ENCODE data around the gene ALX4. TPM values are rescaled to one million over a fixed set of nuclear protein-coding genes. Genes with fewer than 3 reads are reported as not detected.

ALX4 gene
- total RNA-seq, 4 donors from 2014 or later = under 0.01 to 0.52 (median 0.06) TPM

GRCh38 chr11:44356351-44356750 is 46.4 kb upstream of the ALX4 start:
- Histone ChIP-seq H3K4me3 (no peak overlapping the region), H3K27ac (replicated peaks in 1 of 4) (no peak overlapping the region), H3K27me3 (peaks cover 0 to 29% (median 0%) of the 10 kb centered on the region in 4 donors), H3K4me1 (no peaks in the 10 kb centered on the region), H3K36me3 (no peaks in the 10 kb centered on the region), H3K9me3 (no peaks in the 10 kb centered on the region)
- WGBS = 67% methylated on average over 3 of the region's 5 CpGs
- intact Hi-C loops (cut with DNase I) = no loop called here
- TF ChIP-seq EP300 (IDR thresholded peaks at IDR 0.05) (no peak), POLR2A (IDR thresholded peaks at IDR 0.05; ENCODE audit: low read depth) (no peak), POLR2AphosphoS5 (IDR thresholded peaks at IDR 0.05) (no peak)
- TF ChIP-seq, protein P1, sequence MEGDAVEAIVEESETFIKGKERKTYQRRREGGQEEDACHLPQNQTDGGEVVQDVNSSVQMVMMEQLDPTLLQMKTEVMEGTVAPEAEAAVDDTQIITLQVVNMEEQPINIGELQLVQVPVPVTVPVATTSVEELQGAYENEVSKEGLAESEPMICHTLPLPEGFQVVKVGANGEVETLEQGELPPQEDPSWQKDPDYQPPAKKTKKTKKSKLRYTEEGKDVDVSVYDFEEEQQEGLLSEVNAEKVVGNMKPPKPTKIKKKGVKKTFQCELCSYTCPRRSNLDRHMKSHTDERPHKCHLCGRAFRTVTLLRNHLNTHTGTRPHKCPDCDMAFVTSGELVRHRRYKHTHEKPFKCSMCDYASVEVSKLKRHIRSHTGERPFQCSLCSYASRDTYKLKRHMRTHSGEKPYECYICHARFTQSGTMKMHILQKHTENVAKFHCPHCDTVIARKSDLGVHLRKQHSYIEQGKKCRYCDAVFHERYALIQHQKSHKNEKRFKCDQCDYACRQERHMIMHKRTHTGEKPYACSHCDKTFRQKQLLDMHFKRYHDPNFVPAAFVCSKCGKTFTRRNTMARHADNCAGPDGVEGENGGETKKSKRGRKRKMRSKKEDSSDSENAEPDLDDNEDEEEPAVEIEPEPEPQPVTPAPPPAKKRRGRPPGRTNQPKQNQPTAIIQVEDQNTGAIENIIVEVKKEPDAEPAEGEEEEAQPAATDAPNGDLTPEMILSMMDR (IDR thresholded peaks at IDR 0.05) = no peak
- no peak for DNase-seq (ENCODE audit: extremely low spot score)

- WGBS = 71% methylated on average over 7 of the region's 7 CpGs
- TF ChIP-seq POLR2A (IDR thresholded peaks at IDR 0.05; ENCODE audit: low read depth) (no peak), POLR2AphosphoS5 (IDR thresholded peaks at IDR 0.05) (no peak), EP300 (IDR thresholded peaks at IDR 0.05) (no peak)
- TF ChIP-seq, protein P1 (IDR thresholded peaks at IDR 0.05) = no peak
- no peak for DNase-seq (ENCODE audit: extremely low spot score)
- Histone ChIP-seq H3K4me3 (no peak overlapping the region), H3K36me3 (no peaks in the 10 kb centered on the region), H3K27ac (replicated peaks in 1 of 4) (no peak overlapping the region), H3K4me1 (no peaks in the 10 kb centered on the region), H3K9me3 (no peaks in the 10 kb centered on the region), H3K27me3 (peaks cover 0 to 19% (median 0%) of the 10 kb centered on the region in 4 donors)
- intact Hi-C loops (cut with DNase I) = no loop called here
Observed at GRCh38 chr11:44351898-44352498, 42.1 kb upstream of the ALX4 start.

GRCh38 chr11:44351006-44351660 is 41.2 kb upstream of the ALX4 start:
- WGBS = 76% methylated on average over 9 of the region's 9 CpGs
- H3K4me1 ChIP-seq = no peaks in the 10 kb centered on the region
- intact Hi-C loops (cut with DNase I) = no loop called here

GRCh38 chr11:44349328-44349727 is 39.4 kb upstream of the ALX4 start:
- 56% methylated on average over 3 of the region's 3 CpGs for WGBS
- no peaks in the 10 kb centered on the region for H3K36me3 ChIP-seq
- intact Hi-C loops (cut with DNase I) = no loop called here
- no peaks in the 10 kb centered on the region for H3K4me1 ChIP-seq
- DNase-seq (ENCODE audit: extremely low spot score) = no peak
- no peaks in the 10 kb centered on the region for H3K9me3 ChIP-seq
- no peak for TF ChIP-seq POLR2AphosphoS5 (IDR thresholded peaks at IDR 0.05)
- TF ChIP-seq POLR2A (IDR thresholded peaks at IDR 0.05; ENCODE audit: low read depth) = no peak
- TF ChIP-seq, protein P1 (IDR thresholded peaks at IDR 0.05) = no peak
- TF ChIP-seq EP300 (IDR thresholded peaks at IDR 0.05) = no peak
- no peak overlapping the region for H3K27ac ChIP-seq (replicated peaks in 1 of 4)
- H3K27me3 ChIP-seq = peaks cover 0 to 14% (median 0%) of the 10 kb centered on the region in 4 donors
- H3K4me3 ChIP-seq = no peak overlapping the region

More at GRCh38 chr11:44351006-44351660, 41.2 kb upstream of the ALX4 start:
- Histone ChIP-seq H3K27ac (replicated peaks in 1 of 4) (no peak overlapping the region), H3K36me3 (no peaks in the 10 kb centered on the region), H3K27me3 (peaks cover 0 to 18% (median 0%) of the 10 kb centered on the region in 4 donors), H3K9me3 (no peaks in the 10 kb centered on the region), H3K4me3 (no peak overlapping the region)
- no peak for DNase-seq (ENCODE audit: extremely low spot score)
- no peak for TF ChIP-seq POLR2A (IDR thresholded peaks at IDR 0.05; ENCODE audit: low read depth)
- TF ChIP-seq POLR2AphosphoS5 (IDR thresholded peaks at IDR 0.05) = no peak
- TF ChIP-seq, protein P1 (IDR thresholded peaks at IDR 0.05) = no peak
- TF ChIP-seq EP300 (IDR thresholded peaks at IDR 0.05) = no peak
